GM12878 (cell line): ENCODE data around the gene CAMKMT. TPM values are rescaled to one million over a fixed set of nuclear protein-coding genes. Genes with fewer than 3 reads are reported as not detected.

Experiments used
- ATAC-seq: fragments of 200-7000 bp; cut with Tn5 transposase; 3 replicates; pipeline ENCODE4 v1.9.1; 2020; ENCODE audit warnings: mild to moderate bottlenecking, moderate library complexity
- BruUV-seq: library from RNA; stranded (reverse); fragments of 400-500 nt; replicated peaks from 2 replicates; lab custom pipeline; 2021; lab: Mats Ljungman, UMichigan
- CTCF ChIA-PET: fragments of 300-600 bp; sonication (Branson Sonifier 250); formaldehyde crosslinking; extraction: SDS; loops from one replicate; lab custom pipeline; 2021; ENCODE audit warnings: inconsistent platforms; lab: Yijun Ruan, JAX
- POLR2A ChIA-PET: fragments of 350-600 bp; formaldehyde crosslinking; extraction: SDS; loops from one replicate; lab custom pipeline; 2021; ENCODE audit warnings: inconsistent platforms; lab: Charles Lee
- RAD21 ChIA-PET: fragments of 300-600 bp; sonication (Branson Sonifier 250); formaldehyde crosslinking; loops from one replicate; lab custom pipeline; 2023; ENCODE audit warnings: antibody characterized with exemption; ENCODE audit not compliant: unreplicated experiment; lab: Charles Lee
- SMC1A ChIA-PET: fragments of 300-600 bp; sonication (Branson Sonifier 250); formaldehyde crosslinking; loops from one replicate; lab custom pipeline; 2023; ENCODE audit not compliant: unreplicated experiment, uncharacterized antibody; lab: Charles Lee
- DNase-seq: peaks from one replicate; pipeline ENCODE4 v3.0.0-alpha.2; 2011; ENCODE audit warnings: low read depth, low spot score
- FAIRE-seq: peaks from 3 replicates; lab custom pipeline; 2011; peaks lifted over from hg19 to GRCh38; lab: Jason Lieb, UNC
- H2AFZ ChIP-seq: 2 replicates; pipeline ENCODE4 v1.6.0; 2011; ENCODE audit warnings: low read depth, low read length, control low read depth; ENCODE audit not compliant: control insufficient read depth
- H3K27ac ChIP-seq: 2 replicates; pipeline ENCODE4 v1.5.1; 2011; ENCODE audit warnings: control low read depth; ENCODE audit not compliant: control insufficient read depth, insufficient read depth
- H3K27me3 ChIP-seq, 2 experiments: replicated peaks in 1 of 2; 2 replicates each; pipeline versions ENCODE4 v1.6.0 to v1.6.1; 2011; ENCODE audit warnings: low read length in 1 of 2; ENCODE audit not compliant: control insufficient read depth in 2 of 2, insufficient read depth in 2 of 2
- H3K36me3 ChIP-seq, 2 experiments: 2 replicates each; pipeline ENCODE4 v1.5.1; 2011; ENCODE audit warnings: low read length in 1 of 2; ENCODE audit not compliant: control insufficient read depth in 2 of 2, insufficient read depth in 2 of 2
- H3K4me1 ChIP-seq: 2 replicates; pipeline ENCODE4 v1.6.1; 2011; ENCODE audit warnings: mild to moderate bottlenecking, low read length, moderate library complexity, mixed read lengths; ENCODE audit not compliant: control insufficient read depth, insufficient read depth
- H3K4me2 ChIP-seq: 2 replicates; pipeline ENCODE4 v1.6.0; 2011; ENCODE audit warnings: control low read depth; ENCODE audit not compliant: control insufficient read depth, insufficient read depth
- H3K4me3 ChIP-seq: fragments of 200-600 bp; sonication (generic); 2 replicates; pipeline ENCODE4 v1.5.1; 2016
- H3K79me2 ChIP-seq: 2 replicates; pipeline ENCODE4 v1.6.0; 2011; ENCODE audit warnings: low read length; ENCODE audit not compliant: control insufficient read depth, insufficient read depth
- H3K9ac ChIP-seq: 2 replicates; pipeline ENCODE4 v1.8.0; 2011; ENCODE audit warnings: low read length, control low read depth, mixed read lengths; ENCODE audit not compliant: control insufficient read depth, insufficient read depth
- H3K9me3 ChIP-seq: replicated peaks from 3 replicates; pipeline ENCODE4 v1.5.1; 2011; ENCODE audit warnings: mild to moderate bottlenecking, low read length; ENCODE audit not compliant: control insufficient read depth, insufficient read depth
- H4K20me1 ChIP-seq: 2 replicates; pipeline ENCODE4 v1.6.0; 2011; ENCODE audit not compliant: control insufficient read depth, insufficient read depth
- ASH2L ChIP-seq: fragments of 300-600, 200-600 bp; sonication (generic); IDR thresholded peaks from 2 replicates; pipeline ENCODE4 v1.6.1; 2017; ENCODE audit warnings: low read depth, mild to moderate bottlenecking, borderline replicate concordance
- ATF7 ChIP-seq: fragments of 450-650 bp; IDR thresholded peaks from 2 replicates; pipeline ENCODE4 v1.6.1; 2016; ENCODE audit warnings: low read depth, mild to moderate bottlenecking
- BHLHE40 ChIP-seq, 2 experiments: fragments of 450-650 bp in 1 of 2; IDR thresholded peaks; 2 replicates each; pipeline ENCODE4 v1.6.1; 2011 to 2017; ENCODE audit warnings: low read depth in 2 of 2, borderline replicate concordance in 1 of 2, improper control_type of control experiment in 1 of 2, low read length in 1 of 2, mild to moderate bottlenecking in 1 of 2
- BRCA1 ChIP-seq: IDR thresholded peaks from 2 replicates; pipeline ENCODE4 v1.6.1; 2011; ENCODE audit warnings: low read depth, low read length, improper control_type of control experiment
- ELK1 ChIP-seq: IDR thresholded peaks from 2 replicates; pipeline ENCODE4 v1.6.1; 2012; ENCODE audit warnings: low read depth, low read length, improper control_type of control experiment
- EP300 ChIP-seq, 2 experiments: fragments of 150-350 bp in 1 of 2; IDR thresholded peaks; 2 replicates each; pipeline ENCODE4 v1.6.1; 2011 to 2012; ENCODE audit warnings: low read depth in 2 of 2, low read length in 2 of 2, borderline replicate concordance in 1 of 2, improper control_type of control experiment in 1 of 2, inconsistent platforms in 1 of 2; ENCODE audit not compliant: control insufficient read depth in 1 of 2
- FOXM1 ChIP-seq: IDR thresholded peaks from 2 replicates; pipeline ENCODE4 v1.6.1; 2012; ENCODE audit warnings: low read depth, mild to moderate bottlenecking, inconsistent platforms, low read length, moderate library complexity
- IRF4 ChIP-seq: IDR thresholded peaks from 2 replicates; pipeline ENCODE4 v1.6.1; 2011; ENCODE audit warnings: low read depth, low read length
- KDM1A ChIP-seq: fragments of 200-600 bp; sonication (generic); IDR thresholded peaks from 2 replicates; pipeline ENCODE4 v1.6.1; 2016; ENCODE audit warnings: borderline replicate concordance
- MEF2A ChIP-seq: IDR thresholded peaks from 2 replicates; pipeline ENCODE4 v1.6.1; 2011; ENCODE audit warnings: low read depth, mild to moderate bottlenecking, low read length, moderate library complexity; ENCODE audit not compliant: insufficient read depth
- MYC ChIP-seq: IDR thresholded peaks from 2 replicates; pipeline ENCODE4 v1.6.1; 2011; ENCODE audit warnings: mild to moderate bottlenecking, low read length, moderate library complexity, inconsistent platforms; ENCODE audit not compliant: insufficient read depth, insufficient replicate concordance, insufficient read length, severe bottlenecking
- NFYA ChIP-seq: IDR thresholded peaks from 2 replicates; pipeline ENCODE4 v1.6.1; 2011; ENCODE audit warnings: low read depth, mild to moderate bottlenecking, low read length, improper control_type of control experiment, borderline replicate concordance
- RBBP5 ChIP-seq: fragments of 200-600 bp; sonication (generic); conservative IDR thresholded peaks from 2 replicates; pipeline ENCODE4 v1.6.1; 2016
- RELA ChIP-seq: fragments of 450-650 bp; IDR thresholded peaks from 2 replicates; pipeline ENCODE4 v1.8.0; 2014; ENCODE audit warnings: borderline replicate concordance; ENCODE audit not compliant: partially characterized antibody
- TBL1XR1 ChIP-seq: IDR thresholded peaks from 2 replicates; pipeline ENCODE4 v1.6.1; 2012; ENCODE audit warnings: low read depth, low read length, improper control_type of control experiment
- ZSCAN29 ChIP-seq: fragments of 450-650 bp; IDR thresholded peaks from 2 replicates; pipeline ENCODE4 v1.6.1; 2017; ENCODE audit warnings: mild to moderate bottlenecking, moderate library complexity
- WGBS: methylation state at CpG from one replicate; pipeline ENCODE4 v1.1.6; 2016; ENCODE audit warnings: low lambda C conversion rate; ENCODE audit not compliant: insufficient replicate concordance, insufficient coverage; ENCODE audit errors: missing lambda C conversion rate; 5-methylcytosine and 5-hydroxymethylcytosine counted together
- in situ Hi-C: fragments of 300-500 bp; cut with MboI; formaldehyde crosslinking; loops from 9 replicates; pipeline ENCODE4 v1.14.3; 2018; ENCODE audit warnings: mixed read lengths
- intact Hi-C: fragments of 100-400 bp; cut with micrococcal nuclease; formaldehyde crosslinking; loops from one replicate; pipeline ENCODE4 v1.14.2; 2022; ENCODE audit not compliant: unreplicated experiment
- polyA plus RNA-seq, 11 experiments: library from polyadenylated mRNA; depleted of rRNA in 4 of 11; unstranded in 6 of 11; stranded (reverse) in 5 of 11; fragments of >200 nt; fragmentation: Nextera tagmentation in 4 of 11; fragmentation: Illumina TruSeq in 1 of 11; extraction: Ambion mirVana in 4 of 11; extraction: Trizol in 1 of 11; gene quantifications; 1 replicate in 1 of 11; 2 replicates in 10 of 11; pipeline versions ENCODE4 v1.2.1 to v1.2.3, GENCODE V29; 2011 to 2016; ENCODE audit warnings: inconsistent platforms in 2 of 11, missing spikeins in 2 of 11, low read depth in 1 of 11
- total RNA-seq, 4 experiments: library from RNA; depleted of rRNA in 3 of 4; stranded (reverse); fragments of >200 nt in 3 of 4; fragmentation: Illumina TruSeq in 1 of 4; extraction: Trizol in 1 of 4; gene quantifications; 2 replicates each; pipeline versions ENCODE4 v1.2.1 to v1.2.3, GENCODE V29; 2013 to 2021
- TF ChIP-seq, protein P1 (sequence below): fragments of 450-650 bp; IDR thresholded peaks from 2 replicates; pipeline ENCODE4 v1.6.1; 2018; ENCODE audit warnings: mild to moderate bottlenecking, low read depth, moderate library complexity; ENCODE audit not compliant: partially characterized antibody
- TF ChIP-seq, protein P2 (sequence below): fragments of 450-650 bp; formaldehyde crosslinking; IDR thresholded peaks from 2 replicates; pipeline ENCODE4 v1.4.0; 2022; ENCODE audit warnings: mild to moderate bottlenecking, moderate library complexity

CAMKMT gene
- total and polyA plus RNA-seq, 10 of the 15 experiments (the other 5 are each of a cell fraction or from before 2014, with no cell fraction given) = 2.7 to 16.0 (median 11.8) TPM

DNA sequence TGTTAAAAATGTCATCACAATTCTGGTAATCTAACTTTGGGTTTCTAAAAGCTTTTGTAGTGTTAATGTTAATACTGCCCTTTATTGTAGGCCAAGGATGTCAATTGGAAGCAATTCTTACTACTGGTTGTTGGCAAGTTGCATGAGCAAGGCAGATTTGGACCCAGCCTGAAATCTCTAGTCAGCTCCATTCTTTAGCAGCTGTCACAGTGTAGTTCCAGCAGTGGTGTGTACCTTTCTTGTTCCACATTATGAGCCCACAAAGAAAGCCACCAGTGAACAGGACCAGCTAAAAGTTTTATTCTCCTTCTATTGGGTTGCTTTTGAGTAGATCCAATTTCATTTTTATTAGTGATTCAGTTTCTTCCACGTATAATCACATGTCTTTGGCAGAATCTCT, 133.8 kb downstream of the CAMKMT start:
- H3K79me2 ChIP-seq = no peaks in the 10 kb centered on the region
- no TSS peak for BruUV-seq
- ChIA-PET RAD21 (no interaction called here), POLR2A (no interaction called here), SMC1A (interaction anchor here (1.0 to 1.8 kb wide), 3 partner anchors 9 to 173 kb away, joined by 4 to 7 read pairs (median 5); no protein-coding TSS in a partner anchor), CTCF (interaction anchor here (1.1 to 3.9 kb wide), 4 partner anchors 14 to 103 kb away, joined by 3 to 24 read pairs (median 6); no protein-coding TSS in a partner anchor)
- H3K4me1 ChIP-seq = no peaks in the 10 kb centered on the region
- H3K4me3 ChIP-seq = no peak overlapping the region
- in situ Hi-C loops = no loop called here
- no peak overlapping the region for H3K9ac ChIP-seq
- FAIRE-seq = no peak
- WGBS = 100% methylated on average over 1 of the region's 1 CpG
- H3K27ac ChIP-seq = no peak overlapping the region
- DNase-seq = no peak
- no peaks in the 10 kb centered on the region for H4K20me1 ChIP-seq
- intact Hi-C loops = no loop called here
- H3K9me3 ChIP-seq = no peaks in the 10 kb centered on the region
- ATAC-seq = no peak
- H3K27me3 ChIP-seq = no peaks in the 10 kb centered on the region
- H3K36me3 ChIP-seq = no peaks in the 10 kb centered on the region
- no peak overlapping the region for H2AFZ ChIP-seq
- no peak overlapping the region for H3K4me2 ChIP-seq
- TF ChIP-seq FOXM1 = no peak
- no peak for TF ChIP-seq TBL1XR1
- no peak for TF ChIP-seq BHLHE40 (IDR thresholded peaks at IDR 0.05; ENCODE audit: borderline replicate concordance in 1 of 2, low read depth in 2 of 2, low read length in 1 of 2)
- TF ChIP-seq, protein P1, sequence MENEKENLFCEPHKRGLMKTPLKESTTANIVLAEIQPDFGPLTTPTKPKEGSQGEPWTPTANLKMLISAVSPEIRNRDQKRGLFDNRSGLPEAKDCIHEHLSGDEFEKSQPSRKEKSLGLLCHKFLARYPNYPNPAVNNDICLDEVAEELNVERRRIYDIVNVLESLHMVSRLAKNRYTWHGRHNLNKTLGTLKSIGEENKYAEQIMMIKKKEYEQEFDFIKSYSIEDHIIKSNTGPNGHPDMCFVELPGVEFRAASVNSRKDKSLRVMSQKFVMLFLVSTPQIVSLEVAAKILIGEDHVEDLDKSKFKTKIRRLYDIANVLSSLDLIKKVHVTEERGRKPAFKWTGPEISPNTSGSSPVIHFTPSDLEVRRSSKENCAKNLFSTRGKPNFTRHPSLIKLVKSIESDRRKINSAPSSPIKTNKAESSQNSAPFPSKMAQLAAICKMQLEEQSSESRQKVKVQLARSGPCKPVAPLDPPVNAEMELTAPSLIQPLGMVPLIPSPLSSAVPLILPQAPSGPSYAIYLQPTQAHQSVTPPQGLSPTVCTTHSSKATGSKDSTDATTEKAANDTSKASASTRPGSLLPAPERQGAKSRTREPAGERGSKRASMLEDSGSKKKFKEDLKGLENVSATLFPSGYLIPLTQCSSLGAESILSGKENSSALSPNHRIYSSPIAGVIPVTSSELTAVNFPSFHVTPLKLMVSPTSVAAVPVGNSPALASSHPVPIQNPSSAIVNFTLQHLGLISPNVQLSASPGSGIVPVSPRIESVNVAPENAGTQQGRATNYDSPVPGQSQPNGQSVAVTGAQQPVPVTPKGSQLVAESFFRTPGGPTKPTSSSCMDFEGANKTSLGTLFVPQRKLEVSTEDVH = no peak
- no peak for TF ChIP-seq NFYA
- TF ChIP-seq MEF2A = no peak
- TF ChIP-seq, protein P2, sequence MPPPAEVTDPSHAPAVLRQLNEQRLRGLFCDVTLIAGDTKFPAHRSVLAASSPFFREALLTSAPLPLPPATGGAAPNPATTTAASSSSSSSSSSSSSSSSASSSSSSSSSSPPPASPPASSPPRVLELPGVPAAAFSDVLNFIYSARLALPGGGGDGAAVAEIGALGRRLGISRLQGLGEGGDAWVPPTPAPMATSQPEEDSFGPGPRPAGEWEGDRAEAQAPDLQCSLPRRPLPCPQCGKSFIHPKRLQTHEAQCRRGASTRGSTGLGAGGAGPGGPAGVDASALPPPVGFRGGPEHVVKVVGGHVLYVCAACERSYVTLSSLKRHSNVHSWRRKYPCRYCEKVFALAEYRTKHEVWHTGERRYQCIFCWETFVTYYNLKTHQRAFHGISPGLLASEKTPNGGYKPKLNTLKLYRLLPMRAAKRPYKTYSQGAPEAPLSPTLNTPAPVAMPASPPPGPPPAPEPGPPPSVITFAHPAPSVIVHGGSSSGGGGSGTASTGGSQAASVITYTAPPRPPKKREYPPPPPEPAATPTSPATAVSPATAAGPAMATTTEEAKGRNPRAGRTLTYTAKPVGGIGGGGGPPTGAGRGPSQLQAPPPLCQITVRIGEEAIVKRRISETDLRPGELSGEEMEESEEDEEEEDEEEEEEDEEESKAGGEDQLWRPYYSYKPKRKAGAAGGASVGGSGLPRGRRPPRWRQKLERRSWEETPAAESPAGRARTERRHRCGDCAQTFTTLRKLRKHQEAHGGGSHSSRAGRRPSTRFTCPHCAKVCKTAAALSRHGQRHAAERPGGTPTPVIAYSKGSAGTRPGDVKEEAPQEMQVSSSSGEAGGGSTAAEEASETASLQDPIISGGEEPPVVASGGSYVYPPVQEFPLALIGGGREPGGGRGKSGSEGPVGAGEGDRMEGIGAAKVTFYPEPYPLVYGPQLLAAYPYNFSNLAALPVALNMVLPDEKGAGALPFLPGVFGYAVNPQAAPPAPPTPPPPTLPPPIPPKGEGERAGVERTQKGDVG (CRISPR knock-in tag) = no peak
- TF ChIP-seq EP300 (IDR thresholded peaks at IDR 0.05; ENCODE audit: borderline replicate concordance in 1 of 2, control insufficient read depth in 1 of 2, low read depth in 2 of 2, low read length in 2 of 2) = no peak
- no peak for TF ChIP-seq ELK1
- no peak for TF ChIP-seq RELA
- no peak for TF ChIP-seq IRF4
- no peak for TF ChIP-seq KDM1A
- TF ChIP-seq ATF7 = no peak
- TF ChIP-seq ZSCAN29 = no peak
- TF ChIP-seq ASH2L = no peak
- no peak for TF ChIP-seq BRCA1
- TF ChIP-seq RBBP5 = no peak
- no peak for TF ChIP-seq MYC
